ENCODE results near the gene CHRDL2. TPM values are rescaled to one million over a fixed set of nuclear protein-coding genes. Genes with fewer than 3 reads are reported as not detected.

The CHRDL2 gene
- total and polyA plus RNA-seq, 2 donors (not counting 1 experiment from before 2014, with no cell fraction given), result 0.24 TPM; not detected in 1

GRCh38 chr11:74672332-74672955, 58.8 kb downstream of the CHRDL2 start:
- no peak overlapping the region for H3K27ac ChIP-seq (ENCODE audit: low read length in 2 of 2)
- H4K20me1 ChIP-seq (ENCODE audit: control insufficient read depth, insufficient read depth, low read length, poor library complexity, severe bottlenecking), result no peaks in the 10 kb centered on the region
- H3K36me3 ChIP-seq (replicated peaks in 1 of 2; ENCODE audit: control extremely low read depth in 1 of 2, control insufficient read depth in 1 of 2, extremely low read depth in 1 of 2, insufficient read depth in 2 of 2, low read length in 1 of 2), result no peaks in the 10 kb centered on the region
- Mint-ChIP-seq H3K27me3 (no peaks in the 10 kb centered on the region), H3K27ac (no peak overlapping the region), H3K4me3 (no peak overlapping the region), H3K4me1 (no peaks in the 10 kb centered on the region), H3K9me3 (ENCODE audit: insufficient read depth) (no peaks in the 10 kb centered on the region)
- ChIA-PET POLR2A (no interaction called here), CTCF (no interaction called here)
- no peak overlapping the region for H3K4me3 ChIP-seq (ENCODE audit: control extremely low read depth in 1 of 5, extremely low read depth in 1 of 5, insufficient read depth in 1 of 5, low read depth in 2 of 5, low read length in 4 of 5)
- no peaks in the 10 kb centered on the region for H3K9me3 ChIP-seq (ENCODE audit: control extremely low read depth in 1 of 3, control insufficient read depth in 2 of 3, insufficient read depth in 1 of 3, low read length in 2 of 3)
- H2AFZ ChIP-seq (ENCODE audit: insufficient read depth, low read depth, low read length, poor library complexity, severe bottlenecking), result no peak overlapping the region
- H3K79me2 ChIP-seq (ENCODE audit: control insufficient read depth, insufficient read depth, low read length), result no peaks in the 10 kb centered on the region
- no peak overlapping the region for H3K9ac ChIP-seq (ENCODE audit: low read length)
- no peak for ATAC-seq (ENCODE audit: low read depth)
- no peak for TF ChIP-seq CTCF (IDR thresholded peaks at IDR 0.05)
- TF ChIP-seq EZH2 (IDR thresholded peaks at IDR 0.05; ENCODE audit: borderline replicate concordance, insufficient read depth, low read depth, low read length, poor library complexity, severe bottlenecking), result no peak
- DNase-seq, result no peak
- H3K4me2 ChIP-seq (replicated peaks; ENCODE audit: low read depth, low read length, poor library complexity, severe bottlenecking), result no peak overlapping the region
- intact Hi-C loops (cut with micrococcal nuclease), result no loop called here
- no peaks in the 10 kb centered on the region for H3K4me1 ChIP-seq (ENCODE audit: control insufficient read depth in 2 of 2, insufficient read depth in 2 of 2, low read length in 2 of 2)
- 79% methylated on average over 4 of the region's 4 CpGs for WGBS (ENCODE audit: insufficient coverage)
- H3K27me3 ChIP-seq (replicated peaks in 1 of 4; ENCODE audit: control extremely low read depth in 1 of 4, control insufficient read depth in 3 of 4, insufficient read depth in 4 of 4, low read length in 3 of 4), result no peaks in the 10 kb centered on the region

DNA sequence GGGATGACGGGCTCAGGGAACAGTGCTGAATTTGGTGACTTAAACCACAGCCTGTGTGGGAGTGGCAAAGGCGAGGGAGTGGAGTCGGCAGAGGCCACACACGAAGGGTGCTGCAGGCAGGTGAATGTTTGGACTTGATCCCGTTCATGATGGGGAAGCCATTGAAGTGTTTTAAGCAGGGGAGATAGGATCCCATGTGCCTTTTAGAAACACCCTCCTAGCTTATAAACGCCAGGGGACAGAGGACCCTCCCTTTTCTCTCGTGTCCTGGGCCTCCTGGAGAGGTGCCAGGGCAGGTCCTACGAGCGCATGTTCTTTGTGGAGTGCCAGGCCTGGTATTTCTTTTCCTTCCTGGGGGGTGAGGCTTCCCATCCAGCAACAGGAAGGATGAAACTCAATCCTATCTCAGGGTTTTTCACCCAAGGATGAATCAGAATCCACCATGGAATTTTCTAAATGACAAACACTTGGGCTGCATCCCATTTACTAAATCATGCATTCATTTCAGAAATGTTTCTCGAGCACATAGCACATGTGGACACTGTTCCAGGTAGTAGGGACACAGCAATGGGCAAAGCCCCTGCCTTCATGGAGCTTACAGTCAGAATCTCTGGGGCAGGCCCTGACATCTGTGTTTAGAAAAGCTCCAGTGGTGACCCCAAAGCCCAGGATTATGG, 59.6 kb downstream of the CHRDL2 start:
- CTCF ChIA-PET, result no interaction called here
- intact Hi-C loops (cut with micrococcal nuclease), result no loop called here
- H3K4me1 ChIP-seq (ENCODE audit: control insufficient read depth in 2 of 2, insufficient read depth in 2 of 2, low read length in 2 of 2), result no peaks in the 10 kb centered on the region
- Mint-ChIP-seq H3K27me3 (no peaks in the 10 kb centered on the region), H3K4me3 (no peak overlapping the region), H3K9me3 (ENCODE audit: insufficient read depth) (no peaks in the 10 kb centered on the region), H3K4me1 (no peaks in the 10 kb centered on the region), H3K27ac (no peak overlapping the region)
- WGBS (ENCODE audit: insufficient coverage), result 87% methylated on average over 7 of the region's 10 CpGs
- no peak overlapping the region for H2AFZ ChIP-seq (ENCODE audit: insufficient read depth, low read depth, low read length, poor library complexity, severe bottlenecking)
- no peaks in the 10 kb centered on the region for H3K27me3 ChIP-seq (replicated peaks in 1 of 4; ENCODE audit: control extremely low read depth in 1 of 4, control insufficient read depth in 3 of 4, insufficient read depth in 4 of 4, low read length in 3 of 4)
- POLR2A ChIA-PET, result no interaction called here
- H3K9me3 ChIP-seq (ENCODE audit: control extremely low read depth in 1 of 3, control insufficient read depth in 2 of 3, insufficient read depth in 1 of 3, low read length in 2 of 3), result no peaks in the 10 kb centered on the region
- H4K20me1 ChIP-seq (ENCODE audit: control insufficient read depth, insufficient read depth, low read length, poor library complexity, severe bottlenecking), result no peaks in the 10 kb centered on the region
- no peaks in the 10 kb centered on the region for H3K79me2 ChIP-seq (ENCODE audit: control insufficient read depth, insufficient read depth, low read length)
- ATAC-seq (ENCODE audit: low read depth), result no peak
- no peak for DNase-seq
- no peak overlapping the region for H3K27ac ChIP-seq (ENCODE audit: low read length in 2 of 2)
- TF ChIP-seq CTCF (IDR thresholded peaks at IDR 0.05), result no peak
- TF ChIP-seq EZH2 (IDR thresholded peaks at IDR 0.05; ENCODE audit: borderline replicate concordance, insufficient read depth, low read depth, low read length, poor library complexity, severe bottlenecking), result no peak
- no peak overlapping the region for H3K4me2 ChIP-seq (replicated peaks; ENCODE audit: low read depth, low read length, poor library complexity, severe bottlenecking)
- H3K4me3 ChIP-seq (ENCODE audit: control extremely low read depth in 1 of 5, extremely low read depth in 1 of 5, insufficient read depth in 1 of 5, low read depth in 2 of 5, low read length in 4 of 5), result no peak overlapping the region
- no peaks in the 10 kb centered on the region for H3K36me3 ChIP-seq (replicated peaks in 1 of 2; ENCODE audit: control extremely low read depth in 1 of 2, control insufficient read depth in 1 of 2, extremely low read depth in 1 of 2, insufficient read depth in 2 of 2, low read length in 1 of 2)
- no peak overlapping the region for H3K9ac ChIP-seq (ENCODE audit: low read length)
